Esophagus muscularis mucosa (tissue), 4 donors: ENCODE data around the gene TMEM200C. TPM values are rescaled to one million over a fixed set of nuclear protein-coding genes. Genes with fewer than 3 reads are reported as not detected.

Experiments used
- DNase-seq: peaks from one replicate; pipeline ENCODE4 v3.0.0-alpha.2; 2017; ENCODE audit errors: extremely low spot score
- H3K27ac ChIP-seq, 4 donors: fragments of 200-600 bp; sonication (generic); replicated peaks in 1 of 4; 1 replicate in 3 of 4; 2 replicates in 1 of 4; pipeline ENCODE4 v1.5.1; 2016 to 2019; ENCODE audit warnings: mild to moderate bottlenecking in 1 of 4
- H3K27me3 ChIP-seq, 4 donors: fragments of 200-600 bp; sonication (generic); one replicate each; pipeline versions ENCODE4 v1.5.1 to v1.6.0; 2016 to 2019
- H3K36me3 ChIP-seq, 4 donors: fragments of 200-600 bp; sonication (generic); one replicate each; pipeline ENCODE4 v1.5.1; 2016 to 2019
- H3K4me1 ChIP-seq, 4 donors: fragments of 200-600 bp; sonication (generic); one replicate each; pipeline ENCODE4 v1.5.1; 2016 to 2019
- H3K4me3 ChIP-seq, 4 donors: fragments of 200-600 bp; sonication (generic); 1 replicate in 2 of 4; 2 replicates in 2 of 4; pipeline ENCODE4 v1.5.1; 2016 to 2019; ENCODE audit warnings: mild to moderate bottlenecking in 4 of 4, moderate library complexity in 1 of 4
- H3K9me3 ChIP-seq, 4 donors: fragments of 200-600 bp; sonication (generic); 1 replicate in 3 of 4; 2 replicates in 1 of 4; pipeline ENCODE4 v1.5.1; 2016 to 2019
- CTCF ChIP-seq, 3 experiments: fragments of 200-600 bp in 2 of 3; fragments of 450-650 bp in 1 of 3; sonication (generic) in 2 of 3; IDR thresholded peaks; one replicate each; pipeline ENCODE4 v1.5.1; 2017 to 2019; ENCODE audit warnings: antibody characterized with exemption in 3 of 3, mild to moderate bottlenecking in 2 of 3, moderate library complexity in 1 of 3
- EP300 ChIP-seq: sonication (generic); formaldehyde crosslinking; IDR thresholded peaks from one replicate; pipeline ENCODE4 v1.6.1; 2017; ENCODE audit warnings: antibody characterized with exemption
- POLR2A ChIP-seq: fragments of 450-650 bp; IDR thresholded peaks from one replicate; pipeline ENCODE4 v1.6.1; 2017; ENCODE audit warnings: antibody characterized with exemption, moderate library complexity, mild to moderate bottlenecking, low read depth
- POLR2AphosphoS5 ChIP-seq, 2 donors: sonication (generic); formaldehyde crosslinking; IDR thresholded peaks; one replicate each; pipeline ENCODE4 v1.6.1; 2017; ENCODE audit warnings: antibody characterized with exemption in 2 of 2
- WGBS: methylation state at CpG from one replicate; pipeline ENCODE4 v1.1.5; 2018; 5-methylcytosine and 5-hydroxymethylcytosine counted together
- intact Hi-C: fragments of 100-400 bp; cut with DNase I; formaldehyde crosslinking; loops from one replicate; pipeline ENCODE4 v1.15.1; 2023
- total RNA-seq, 4 donors: library from RNA; depleted of rRNA; stranded (reverse); fragments of >200 nt; gene quantifications; one replicate each; pipeline versions ENCODE4 v1.1.0 to v1.2.1, GENCODE V29; 2016

The TMEM200C gene
- total RNA-seq, 4 donors from 2014 or later = under 0.01 to 0.92 (median 0.36) TPM

- intact Hi-C loops = no loop called here
- Histone ChIP-seq H3K4me3 (no peak overlapping the region), H3K27ac (no peak overlapping the region), H3K27me3 (no peaks in the 10 kb centered on the region), H3K36me3 (no peaks in the 10 kb centered on the region), H3K4me1 (no peaks in the 10 kb centered on the region), H3K9me3 (no peaks in the 10 kb centered on the region)
- DNase-seq = peak; percentile 66
- TF ChIP-seq EP300 (no peak), POLR2AphosphoS5 (IDR thresholded peaks at IDR 0.05) (no peak), POLR2A (no peak), CTCF (IDR thresholded peaks at IDR 0.05) (no peak)
- WGBS = 89% methylated on average over 3 of the region's 3 CpGs
Observed at GRCh38 chr18:5918205-5918858, 23.0 kb upstream of the TMEM200C start.

- Histone ChIP-seq H3K27me3 (no peaks in the 10 kb centered on the region), H3K27ac (no peak overlapping the region), H3K4me3 (no peak overlapping the region), H3K9me3 (no peaks in the 10 kb centered on the region), H3K36me3 (no peaks in the 10 kb centered on the region), H3K4me1 (no peaks in the 10 kb centered on the region)
- TF ChIP-seq POLR2A (no peak), CTCF (IDR thresholded peaks at IDR 0.05) (no peak), POLR2AphosphoS5 (IDR thresholded peaks at IDR 0.05) (no peak), EP300 (no peak)
- intact Hi-C loops = no loop called here
- DNase-seq = peak; percentile 68
- WGBS = 72% methylated on average over 5 of the region's 5 CpGs
Observed at GRCh38 chr18:5914951-5915350, 19.6 kb upstream of the TMEM200C start.

- Histone ChIP-seq H3K27ac (no peak overlapping the region), H3K27me3 (no peaks in the 10 kb centered on the region), H3K36me3 (no peaks in the 10 kb centered on the region), H3K9me3 (no peaks in the 10 kb centered on the region), H3K4me1 (no peaks in the 10 kb centered on the region), H3K4me3 (no peak overlapping the region)
- DNase-seq = no peak
- intact Hi-C loops = no loop called here
- TF ChIP-seq CTCF (IDR thresholded peaks at IDR 0.05) (no peak), EP300 (no peak), POLR2AphosphoS5 (IDR thresholded peaks at IDR 0.05) (no peak), POLR2A (no peak)
- 60% methylated on average over 1 of the region's 1 CpG for WGBS
Observed at GRCh38 chr18:5914016-5914415, 18.7 kb upstream of the TMEM200C start.

GRCh38 chr18:5912566-5912965 is 17.2 kb upstream of the TMEM200C start:
- intact Hi-C loops = no loop called here
- no peak for TF ChIP-seq POLR2AphosphoS5 (IDR thresholded peaks at IDR 0.05)
- no peak for TF ChIP-seq POLR2A
- TF ChIP-seq EP300 = no peak
- TF ChIP-seq CTCF (IDR thresholded peaks at IDR 0.05) = no peak
- 80% methylated on average over 7 of the region's 7 CpGs for WGBS
- Histone ChIP-seq H3K27ac (no peak overlapping the region), H3K4me1 (no peaks in the 10 kb centered on the region), H3K9me3 (no peaks in the 10 kb centered on the region), H3K27me3 (no peaks in the 10 kb centered on the region), H3K4me3 (no peak overlapping the region), H3K36me3 (no peaks in the 10 kb centered on the region)
- DNase-seq = no peak

GRCh38 chr18:5909125-5909524 is 13.8 kb upstream of the TMEM200C start:
- Histone ChIP-seq H3K4me3 (no peak overlapping the region), H3K9me3 (no peaks in the 10 kb centered on the region), H3K27ac (no peak overlapping the region), H3K36me3 (no peaks in the 10 kb centered on the region), H3K27me3 (no peaks in the 10 kb centered on the region), H3K4me1 (no peaks in the 10 kb centered on the region)
- TF ChIP-seq EP300 (no peak), CTCF (IDR thresholded peaks at IDR 0.05) (no peak)
- no peak for DNase-seq
- 56% methylated on average over 2 of the region's 2 CpGs for WGBS
- intact Hi-C loops = no loop called here
